Neural progenitor cell (in vitro differentiated cells): ENCODE results near the gene SCRG1. TPM values are rescaled to one million over a fixed set of nuclear protein-coding genes. Genes with fewer than 3 reads are reported as not detected.

ENCODE experiments used
- DNase-seq: peaks from one replicate; pipeline ENCODE4 v3.0.0-alpha.2; 2016; ENCODE audit warnings: low spot score
- H2AFZ ChIP-seq: fragments of 200-600 bp; sonication (generic); replicated peaks from 2 replicates; pipeline ENCODE4 v1.6.1; 2016; ENCODE audit warnings: antibody characterized with exemption
- H3F3A ChIP-seq: fragments of 200-600 bp; sonication (generic); 2 replicates; pipeline ENCODE4 v1.6.1; 2016; ENCODE audit warnings: antibody characterized with exemption, low read depth
- H3K27ac ChIP-seq: fragments of 200-600 bp; sonication (generic); 2 replicates; pipeline ENCODE4 v1.5.1; 2016; ENCODE audit warnings: mild to moderate bottlenecking
- H3K27me3 ChIP-seq: fragments of 200-600 bp; sonication (generic); 2 replicates; pipeline ENCODE4 v1.6.1; 2016; ENCODE audit warnings: mild to moderate bottlenecking, moderate library complexity
- H3K36me3 ChIP-seq: fragments of 200-600 bp; sonication (generic); 2 replicates; pipeline ENCODE4 v1.5.1; 2016
- H3K4me1 ChIP-seq: fragments of 200-600 bp; sonication (generic); 2 replicates; pipeline ENCODE4 v1.6.1; 2016; ENCODE audit warnings: mixed run types
- H3K4me2 ChIP-seq: fragments of 200-600 bp; sonication (generic); 2 replicates; pipeline ENCODE4 v1.6.1; 2016
- H3K4me3 ChIP-seq: fragments of 200-600 bp; sonication (generic); 2 replicates; pipeline ENCODE4 v1.5.1; 2016
- H3K79me2 ChIP-seq: fragments of 200-600 bp; sonication (generic); 2 replicates; pipeline ENCODE4 v1.6.1; 2016; ENCODE audit warnings: low read depth
- H3K9ac ChIP-seq: fragments of 200-600 bp; sonication (generic); 2 replicates; pipeline ENCODE4 v1.6.1; 2016
- H3K9me3 ChIP-seq: fragments of 200-600 bp; sonication (generic); 2 replicates; pipeline ENCODE4 v1.5.1; 2016; ENCODE audit warnings: low read depth
- H4K20me1 ChIP-seq: fragments of 200-600 bp; sonication (generic); 2 replicates; pipeline ENCODE4 v1.6.1; 2016; ENCODE audit warnings: low read depth
- H3K27ac Mint-ChIP-seq: 3 replicates; pipeline ENCODE4 v1.8.0; 2021; ENCODE audit warnings: mixed read lengths
- H3K27me3 Mint-ChIP-seq: 2 replicates; pipeline ENCODE4 v1.8.0; 2022; ENCODE audit warnings: low read depth, mild to moderate bottlenecking, inconsistent platforms, moderate library complexity, mixed read lengths; ENCODE audit not compliant: insufficient read depth
- H3K36me3 Mint-ChIP-seq: 3 replicates; pipeline ENCODE4 v1.8.0; 2021; ENCODE audit warnings: mixed read lengths
- H3K4me1 Mint-ChIP-seq: 3 replicates; pipeline ENCODE4 v1.8.0; 2021; ENCODE audit warnings: mixed read lengths
- H3K4me3 Mint-ChIP-seq: 3 replicates; pipeline ENCODE4 v1.8.0; 2021; ENCODE audit warnings: mild to moderate bottlenecking, moderate library complexity, mixed read lengths
- H3K9me3 Mint-ChIP-seq: 3 replicates; pipeline ENCODE4 v1.8.0; 2020; ENCODE audit warnings: mixed read lengths
- CTCF ChIP-seq: fragments of 200-600 bp; sonication (generic); IDR thresholded peaks from 2 replicates; pipeline ENCODE4 v1.5.1; 2017; ENCODE audit warnings: antibody characterized with exemption, mild to moderate bottlenecking
- EZH2 ChIP-seq: fragments of 200-600 bp; sonication (generic); IDR thresholded peaks from 2 replicates; pipeline ENCODE4 v1.6.1; 2017; ENCODE audit warnings: antibody characterized with exemption, mild to moderate bottlenecking, moderate library complexity
- EZH2phosphoT487 ChIP-seq: fragments of 200-600 bp; sonication (generic); IDR thresholded peaks from 2 replicates; pipeline ENCODE4 v1.6.1; 2017; ENCODE audit warnings: antibody characterized with exemption
- total RNA-seq: library from RNA; depleted of rRNA; stranded (reverse); fragments of >200 nt; gene quantifications from 2 replicates; pipeline ENCODE4 v1.2.3, GENCODE V29; 2015; ENCODE audit warnings: low replicate concordance

The SCRG1 gene
- total RNA-seq, 1 donor from 2014 or later: 0.37 TPM

- Mint-ChIP-seq H3K4me3 (no peak overlapping the region), H3K9me3 (no peaks in the 10 kb centered on the region), H3K27me3 (no peaks in the 10 kb centered on the region), H3K4me1 (no peaks in the 10 kb centered on the region), H3K36me3 (no peaks in the 10 kb centered on the region), H3K27ac (no peak overlapping the region)
- H3K4me3 ChIP-seq: no peak overlapping the region
- H2AFZ ChIP-seq: no peak overlapping the region
- H3K9ac ChIP-seq: no peak overlapping the region
- TF ChIP-seq EZH2phosphoT487 (no peak), CTCF (no peak), EZH2 (no peak)
- no peak overlapping the region for H3K27ac ChIP-seq
- H3K9me3 ChIP-seq: no peaks in the 10 kb centered on the region
- no peak for DNase-seq
- no peaks in the 10 kb centered on the region for H3K36me3 ChIP-seq
- H3F3A ChIP-seq: no peaks in the 10 kb centered on the region
- H3K4me1 ChIP-seq: no peaks in the 10 kb centered on the region
- no peaks in the 10 kb centered on the region for H3K27me3 ChIP-seq
- no peak overlapping the region for H3K4me2 ChIP-seq
- no peaks in the 10 kb centered on the region for H4K20me1 ChIP-seq
- no peaks in the 10 kb centered on the region for H3K79me2 ChIP-seq
Observed at GRCh38 chr4:173424899-173425805, 26.2 kb upstream of the SCRG1 start.

GRCh38 chr4:173420801-173421200 lies 21.9 kb upstream of the SCRG1 start:
- H3K27me3 ChIP-seq: no peaks in the 10 kb centered on the region
- Mint-ChIP-seq H3K4me3 (no peak overlapping the region), H3K27ac (no peak overlapping the region), H3K4me1 (no peaks in the 10 kb centered on the region), H3K27me3 (no peaks in the 10 kb centered on the region), H3K36me3 (no peaks in the 10 kb centered on the region), H3K9me3 (no peaks in the 10 kb centered on the region)
- H4K20me1 ChIP-seq: no peaks in the 10 kb centered on the region
- H3K79me2 ChIP-seq: no peaks in the 10 kb centered on the region
- DNase-seq: no peak
- H3K27ac ChIP-seq: no peak overlapping the region
- no peaks in the 10 kb centered on the region for H3K9me3 ChIP-seq
- H3K36me3 ChIP-seq: no peaks in the 10 kb centered on the region
- no peak overlapping the region for H3K4me2 ChIP-seq
- H2AFZ ChIP-seq: no peak overlapping the region
- no peak for TF ChIP-seq CTCF
- TF ChIP-seq EZH2: no peak
- TF ChIP-seq EZH2phosphoT487: no peak
- H3K9ac ChIP-seq: no peak overlapping the region
- no peak overlapping the region for H3K4me3 ChIP-seq
- H3F3A ChIP-seq: no peaks in the 10 kb centered on the region
- no peaks in the 10 kb centered on the region for H3K4me1 ChIP-seq

- TF ChIP-seq EZH2: no peak
- peak; percentile 63 for TF ChIP-seq CTCF
- no peak for TF ChIP-seq EZH2phosphoT487
- Histone ChIP-seq H3K4me3 (no peak overlapping the region), H4K20me1 (no peaks in the 10 kb centered on the region), H3K9me3 (no peaks in the 10 kb centered on the region), H2AFZ (no peak overlapping the region), H3K27ac (no peak overlapping the region), H3K27me3 (no peaks in the 10 kb centered on the region), H3F3A (no peaks in the 10 kb centered on the region), H3K36me3 (no peaks in the 10 kb centered on the region), H3K9ac (no peak overlapping the region), H3K4me2 (no peak overlapping the region), H3K4me1 (no peaks in the 10 kb centered on the region), H3K79me2 (no peaks in the 10 kb centered on the region)
- Mint-ChIP-seq H3K27ac (no peak overlapping the region), H3K9me3 (no peaks in the 10 kb centered on the region), H3K4me1 (no peaks in the 10 kb centered on the region), H3K36me3 (no peaks in the 10 kb centered on the region), H3K4me3 (no peak overlapping the region), H3K27me3 (no peaks in the 10 kb centered on the region)
- DNase-seq: no peak
Observed at GRCh38 chr4:173420324-173420752, 21.4 kb upstream of the SCRG1 start.
